Hepatic stellate cell (primary cell): ENCODE measurements around the gene ZNRF3.
A peak's percentile ranks its signal among the peaks of the same experiment; 100 is the strongest.

ENCODE experiments used
- DNase-seq: peaks from one replicate; pipeline ENCODE4 v3.0.0; 2011; ENCODE audit warnings: low spot score

Gene ZNRF3

DNA sequence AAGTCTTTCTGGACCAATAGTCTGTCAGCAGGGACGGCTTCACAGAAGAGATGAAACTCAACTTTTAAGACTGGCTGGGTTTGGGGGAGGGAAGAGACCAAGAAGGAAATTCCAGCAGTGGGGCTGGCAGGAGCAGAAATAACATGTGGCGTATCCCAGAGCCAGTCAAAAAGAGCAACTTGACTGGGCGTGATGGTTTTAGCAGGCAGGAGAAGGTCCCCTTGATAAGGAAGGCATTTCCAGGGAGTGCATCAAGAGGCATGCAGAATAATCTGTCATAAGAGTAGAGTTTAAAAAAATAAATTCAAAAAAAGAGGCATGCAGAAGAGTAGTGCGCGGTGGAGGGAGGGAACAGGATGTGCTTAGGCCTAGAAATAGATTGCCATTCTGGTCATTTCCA lies 125.8 kb downstream of the ZNRF3 start:
- DNase-seq = peak; percentile 41

GRCh38 chr22:29011240-29012100 lies 128.1 kb downstream of the ZNRF3 start:
- DNase-seq = no peak

GRCh38 chr22:29012101-29012433 lies 128.7 kb downstream of the ZNRF3 start:
- no peak for DNase-seq

- no peak for DNase-seq
Measured at GRCh38 chr22:29012952-29013351, 129.6 kb downstream of the ZNRF3 start.

GRCh38 chr22:29014293-29014692 lies 130.9 kb downstream of the ZNRF3 start:
- DNase-seq = no peak

- no peak for DNase-seq
Measured at GRCh38 chr22:29014773-29015172, 131.4 kb downstream of the ZNRF3 start.

DNA sequence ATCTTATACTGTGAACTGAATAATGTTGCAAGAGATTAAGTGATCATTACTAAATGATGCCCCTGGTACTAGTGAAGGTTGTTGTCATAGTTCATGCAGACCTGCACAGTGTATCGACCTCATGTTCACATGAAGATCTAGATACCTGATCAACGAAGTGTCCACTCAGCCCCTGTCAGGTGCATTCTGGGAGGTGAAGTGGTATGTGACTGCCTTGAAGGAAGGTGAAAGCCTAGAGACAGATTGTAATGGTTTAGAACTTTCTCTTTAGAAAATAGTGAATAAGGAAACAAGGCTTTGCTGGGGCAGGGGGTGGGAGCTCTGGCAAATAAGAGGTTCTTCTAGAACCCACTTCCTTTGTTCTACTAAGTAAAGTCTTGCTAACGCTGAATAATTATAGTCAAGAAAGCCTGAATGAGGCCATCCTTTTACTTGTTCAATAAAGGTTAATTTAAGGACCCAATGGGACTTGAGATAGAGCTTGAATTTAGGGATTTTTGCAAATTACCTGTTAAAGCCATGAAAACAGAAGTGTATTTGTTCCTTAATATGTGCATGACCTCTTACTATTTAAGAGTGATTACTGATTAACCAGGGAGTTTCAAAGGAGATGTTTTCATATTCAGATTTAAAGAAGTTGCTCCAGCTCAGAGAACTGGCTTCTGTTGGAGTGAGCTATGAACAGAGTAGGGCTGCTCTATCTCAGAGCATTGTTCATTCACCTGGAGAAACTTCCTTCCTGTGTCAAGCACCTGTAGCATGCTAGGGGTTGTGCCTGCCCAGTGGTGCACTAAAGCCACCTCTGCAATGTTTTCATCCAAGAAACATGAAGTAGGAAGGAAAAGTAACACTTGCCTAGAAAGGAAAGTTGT lies 132.9 kb downstream of the ZNRF3 start:
- DNase-seq = no peak

DNA sequence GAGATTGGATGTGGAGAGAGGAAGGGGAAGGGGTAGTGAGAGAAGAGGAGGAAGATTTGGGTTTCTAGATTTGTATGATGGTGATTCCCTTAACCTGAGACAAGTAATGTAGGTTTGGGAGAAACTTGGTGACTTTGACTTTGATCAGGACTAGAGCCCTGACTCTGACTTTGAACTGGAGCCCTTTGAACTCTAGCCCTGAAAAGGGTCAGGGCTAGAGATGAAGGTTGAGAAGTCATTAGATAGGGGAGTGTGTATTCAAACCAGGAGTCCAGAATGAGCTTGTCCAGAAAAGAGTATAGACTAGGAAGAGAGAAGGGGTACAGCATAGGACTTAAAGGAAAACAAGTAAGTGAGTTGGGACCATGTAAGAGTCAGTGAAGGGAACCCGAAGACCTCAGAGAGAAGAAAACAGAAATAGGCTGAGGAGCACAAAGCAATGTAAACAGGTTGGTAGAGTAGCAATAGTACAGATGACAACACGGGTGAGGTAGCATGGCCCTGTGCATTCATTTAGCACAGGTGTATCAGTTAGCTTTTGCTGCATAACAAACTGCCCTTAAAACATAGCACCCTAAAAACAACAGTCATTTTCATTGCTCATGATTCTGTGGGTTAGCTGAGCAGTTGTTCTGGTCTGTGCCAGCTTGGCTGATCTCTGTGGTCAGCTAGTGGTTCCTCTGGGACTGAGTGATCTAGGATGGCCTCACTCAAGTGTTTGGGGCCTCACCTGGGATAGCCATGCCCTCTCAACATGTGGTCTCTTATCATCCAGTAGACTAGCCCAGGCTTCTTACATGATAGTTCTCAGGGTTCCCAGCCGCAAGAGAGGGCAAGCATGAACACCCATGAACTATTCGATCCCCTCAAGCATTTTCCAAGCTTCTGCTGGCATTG lies 135.2 kb downstream of the ZNRF3 start:
- DNase-seq = no peak

GRCh38 chr22:29022101-29022817 lies 138.9 kb downstream of the ZNRF3 start:
- DNase-seq = no peak

DNA sequence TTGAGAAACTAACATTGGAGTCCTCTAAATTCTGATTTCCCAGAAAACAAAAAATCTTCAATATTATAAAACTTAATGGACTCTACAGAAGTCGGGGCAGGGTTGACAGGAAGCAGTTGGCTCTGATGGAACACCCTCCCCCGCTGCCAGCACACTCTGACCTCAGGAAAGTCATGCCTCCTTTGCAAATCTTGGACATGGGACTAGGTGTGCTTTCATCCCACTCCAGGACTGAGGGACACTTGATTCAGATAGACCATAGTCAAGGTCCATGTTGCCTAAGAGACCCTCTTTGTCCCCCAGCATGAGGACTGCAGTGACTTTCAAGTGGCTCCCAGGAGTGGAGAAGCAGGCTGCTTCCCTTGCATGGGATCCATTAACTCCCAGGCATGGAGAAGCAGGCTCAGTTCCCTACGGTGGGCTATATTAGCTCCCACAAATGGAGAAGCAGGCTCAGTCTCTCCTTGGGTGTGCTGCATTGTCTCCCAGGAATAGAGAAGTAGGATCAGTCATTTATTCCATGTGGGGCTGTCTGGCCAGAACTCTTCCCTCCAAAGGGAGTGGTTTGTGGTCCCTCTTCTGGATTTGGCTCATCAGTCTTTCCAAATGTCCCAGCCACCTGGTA lies 139.9 kb downstream of the ZNRF3 start:
- no peak for DNase-seq

GRCh38 chr22:29026579-29026978 lies 143.2 kb downstream of the ZNRF3 start:
- DNase-seq = no peak

- DNase-seq = no peak
Measured at GRCh38 chr22:29028468-29028867, 145.1 kb downstream of the ZNRF3 start.

DNA sequence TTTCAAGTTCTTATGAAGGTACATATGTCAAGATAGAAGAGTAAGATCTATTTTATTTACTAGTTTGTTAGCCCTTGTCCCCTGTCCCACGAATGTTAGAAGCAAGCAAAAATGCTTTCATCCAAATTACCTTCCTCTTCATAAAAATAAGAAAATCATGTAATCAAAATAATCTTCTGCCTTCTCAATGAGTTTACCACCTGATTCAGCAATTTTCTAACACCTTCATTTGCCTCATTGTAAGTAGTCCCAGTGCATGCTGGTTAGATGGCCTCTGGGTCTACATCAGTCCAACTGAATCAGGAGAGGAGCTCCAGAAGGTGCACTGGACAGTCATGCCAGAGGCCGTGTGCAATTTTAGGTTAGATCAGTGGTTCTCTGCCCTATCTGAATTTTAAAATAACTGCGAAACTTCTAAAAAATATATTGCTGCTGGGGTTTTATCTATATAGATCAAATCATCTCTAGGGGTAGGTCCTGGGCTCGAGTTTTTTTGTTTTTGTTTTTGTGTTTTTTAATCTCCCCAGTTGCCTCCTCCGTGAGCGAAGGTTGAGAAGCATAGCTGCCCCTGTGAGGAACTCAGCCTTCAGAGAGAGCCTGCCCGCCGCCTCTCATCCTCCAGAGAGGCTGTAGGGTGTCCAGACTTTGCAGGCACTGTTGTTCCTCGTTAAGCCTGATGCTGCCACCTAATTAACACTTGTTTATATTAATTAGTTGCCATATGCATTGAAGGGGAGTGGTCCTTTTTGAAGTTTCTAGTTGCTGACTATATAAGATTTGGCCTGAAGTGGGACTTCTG lies 146.0 kb downstream of the ZNRF3 start:
- no peak for DNase-seq

DNA sequence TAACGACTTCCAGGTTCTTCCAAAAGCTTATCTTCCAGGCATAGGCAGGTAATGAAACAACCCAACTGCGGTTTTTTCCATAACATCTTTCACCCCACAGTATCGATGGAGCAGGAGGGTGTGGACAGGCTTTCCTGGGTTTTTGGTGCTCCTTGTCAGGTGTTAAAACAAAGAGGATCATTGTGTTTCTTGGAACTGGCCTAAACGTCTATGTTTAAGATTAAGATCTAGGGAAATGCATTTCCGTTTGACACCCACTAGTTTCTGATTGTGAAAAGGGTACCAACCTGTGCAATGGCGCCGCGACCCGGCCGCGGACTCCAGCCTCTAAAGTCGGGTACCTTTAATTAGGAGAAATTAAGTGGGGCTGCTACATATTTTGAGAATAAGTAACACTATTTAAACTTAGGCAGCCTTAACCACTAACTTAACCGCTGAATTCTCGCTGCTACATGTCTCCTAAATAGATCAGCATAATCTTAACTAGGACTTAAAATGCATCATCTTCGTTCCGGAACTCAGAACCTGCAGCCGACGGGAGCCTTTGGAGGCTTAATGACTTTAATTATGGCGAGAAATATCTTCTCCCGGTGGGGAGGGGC lies 146.7 kb downstream of the ZNRF3 start:
- DNase-seq = no peak

GRCh38 chr22:29030618-29031226 lies 147.3 kb downstream of the ZNRF3 start:
- DNase-seq = peak; percentile 50

DNA sequence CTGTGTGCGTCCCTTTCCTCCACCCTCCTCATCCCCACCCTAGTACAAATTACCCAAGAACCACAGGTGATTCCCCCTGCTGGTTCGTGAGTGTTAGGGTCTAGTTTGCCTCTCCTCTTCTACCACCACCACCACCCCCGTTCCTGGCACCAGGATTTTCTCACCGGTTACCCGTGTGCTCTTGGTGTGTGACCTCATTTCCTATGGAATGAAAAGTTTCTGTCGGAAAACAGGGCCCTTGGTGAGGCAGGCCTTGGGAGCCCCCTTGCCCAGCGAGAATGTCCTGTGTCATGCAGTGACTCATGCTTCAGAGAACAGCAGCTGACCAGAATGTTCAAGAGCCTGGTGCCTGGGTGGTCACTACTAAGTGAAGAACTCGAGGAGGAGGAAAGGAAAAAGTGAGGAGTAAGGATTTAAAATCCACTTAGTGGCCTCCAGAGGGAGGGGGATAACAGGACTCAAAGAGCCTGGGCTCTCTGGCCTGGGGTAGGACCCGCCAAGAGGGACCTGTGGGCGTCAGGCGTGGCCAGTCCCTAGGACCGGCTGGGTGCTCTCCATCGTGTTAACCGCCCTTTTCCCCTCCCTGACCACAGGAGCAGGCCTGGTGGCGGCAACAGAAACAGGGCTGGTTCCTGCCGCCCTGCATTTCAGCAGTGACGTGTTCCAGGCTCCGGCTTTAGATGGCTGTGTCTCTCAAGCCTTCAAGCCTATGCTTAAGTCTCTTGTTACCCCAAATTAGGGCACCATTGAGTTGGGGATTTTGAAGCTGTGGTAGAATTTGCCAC lies 148.0 kb downstream of the ZNRF3 start:
- DNase-seq = peak; percentile 88

GRCh38 chr22:29032014-29032475 lies 148.7 kb downstream of the ZNRF3 start:
- DNase-seq = no peak

- no peak for DNase-seq
Measured at GRCh38 chr22:29032584-29032983, 149.2 kb downstream of the ZNRF3 start.
